GM12891 (cell line): ENCODE results near the gene OMG.
A peak's percentile ranks its signal among the peaks of the same experiment; 100 is the strongest.
"Not testable (repeated sequence)": the region's sequence is repeated elsewhere in the genome, so short reads cannot be mapped to it uniquely, and the experiment has no call there.

Experiments
- DNase-seq: peaks from one replicate; pipeline ENCODE4 v3.0.0; 2011; ENCODE audit warnings: low spot score; ENCODE audit not compliant: insufficient read length
- FAIRE-seq: peaks from 2 replicates; lab custom pipeline; 2011; peaks lifted over from hg19 to GRCh38; lab: Jason Lieb, UNC
- PAX5 ChIP-seq: IDR thresholded peaks from 2 replicates; pipeline ENCODE4 v1.6.1; 2011; ENCODE audit warnings: low read length, moderate library complexity, mild to moderate bottlenecking; ENCODE audit not compliant: insufficient read depth, severe bottlenecking
- POLR2A ChIP-seq: IDR thresholded peaks from 2 replicates; pipeline ENCODE4 v1.6.1; 2011; ENCODE audit warnings: low read depth, low read length, control low read depth
- POLR2AphosphoS5 ChIP-seq: IDR thresholded peaks from 2 replicates; pipeline ENCODE4 v1.6.1; 2011; ENCODE audit warnings: low read depth, low read length, control low read depth
- POU2F2 ChIP-seq: IDR thresholded peaks from 2 replicates; pipeline ENCODE4 v1.6.1; 2011; ENCODE audit warnings: low read depth, mild to moderate bottlenecking, control low read depth, low read length, moderate library complexity
- SPI1 ChIP-seq: IDR thresholded peaks from 2 replicates; pipeline ENCODE4 v1.6.1; 2011; ENCODE audit warnings: low read depth, low read length, control low read depth
- TAF1 ChIP-seq: IDR thresholded peaks from 2 replicates; pipeline ENCODE4 v1.6.1; 2011; ENCODE audit warnings: low read depth, low read length, control low read depth

Gene OMG

GRCh38 chr17:31320791-31321190 is 23.8 kb upstream of the OMG start:
- TF ChIP-seq POU2F2 (no peak), POLR2A (no peak), POLR2AphosphoS5 (no peak), PAX5 (no peak), TAF1 (no peak), SPI1 (no peak)
- peak; percentile 59 for FAIRE-seq
- DNase-seq: no peak

GRCh38 chr17:31320241-31320640 is 23.2 kb upstream of the OMG start:
- no peak for FAIRE-seq
- no peak for DNase-seq
- no peak for TF ChIP-seq POLR2A
- no peak for TF ChIP-seq POLR2AphosphoS5
- no peak for TF ChIP-seq SPI1
- no peak for TF ChIP-seq POU2F2
- TF ChIP-seq PAX5: no peak
- no peak for TF ChIP-seq TAF1

- TF ChIP-seq TAF1 (no peak), SPI1 (peak; percentile 4; the same call in 1 of the 2 replicates)
- no peak for FAIRE-seq
- no peak for DNase-seq
These were observed 22.0 kb upstream of the OMG start for GRCh38 chr17:31318851-31319661.

GRCh38 chr17:31318298-31318801 is 21.3 kb upstream of the OMG start:
- DNase-seq: no peak
- no peak for TF ChIP-seq POU2F2
- TF ChIP-seq SPI1: peak; percentile 80
- TF ChIP-seq POLR2A: peak; percentile 57
- TF ChIP-seq POLR2AphosphoS5: no peak
- peak; percentile 76 for FAIRE-seq

- TF ChIP-seq SPI1: no peak
- no peak for TF ChIP-seq POLR2A
- no peak for TF ChIP-seq TAF1
- no peak for TF ChIP-seq POLR2AphosphoS5
- TF ChIP-seq POU2F2: no peak
- TF ChIP-seq PAX5: no peak
- peak; percentile 54 for FAIRE-seq
- no peak for DNase-seq
These were observed 17.7 kb upstream of the OMG start for GRCh38 chr17:31314782-31315100.

- TF ChIP-seq POLR2A (no peak), SPI1 (no peak), TAF1 (no peak), PAX5 (no peak), POU2F2 (no peak), POLR2AphosphoS5 (no peak)
- FAIRE-seq (peak; percentile 62), DNase-seq (no peak)
These were observed 17.1 kb upstream of the OMG start, which contains the start of gene EVI2B for GRCh38 chr17:31313982-31314781. TSS of gene EVI2B (minus strand) at chr17:31314054. CDS start at chr17:31305609, 8,445 bp downstream.

GRCh38 chr17:31312223-31312622 is 15.2 kb upstream of the OMG start:
- not testable (repeated sequence) for DNase-seq, FAIRE-seq

- TF ChIP-seq PAX5 (no peak), POLR2A (no peak), SPI1 (no peak), POU2F2 (no peak), POLR2AphosphoS5 (no peak), TAF1 (no peak)
- DNase-seq (no peak), FAIRE-seq (peak; percentile 71)
These were observed 14.5 kb upstream of the OMG start for GRCh38 chr17:31311526-31311925.

GRCh38 chr17:31310886-31311285 is 13.8 kb upstream of the OMG start:
- DNase-seq (no peak), FAIRE-seq (peak; percentile 75)
- TF ChIP-seq POU2F2: no peak
- TF ChIP-seq SPI1: no peak
- no peak for TF ChIP-seq POLR2A
- TF ChIP-seq PAX5: no peak
- no peak for TF ChIP-seq TAF1
- TF ChIP-seq POLR2AphosphoS5: no peak

- peak; percentile 75 for FAIRE-seq
- DNase-seq: no peak
- TF ChIP-seq TAF1: no peak
- TF ChIP-seq PAX5: no peak
- TF ChIP-seq POLR2AphosphoS5: no peak
- no peak for TF ChIP-seq POLR2A
- no peak for TF ChIP-seq POU2F2
- TF ChIP-seq SPI1: no peak
These were observed 13.2 kb upstream of the OMG start for GRCh38 chr17:31310260-31310659.
